GM12873 (cell line): Measurements from ENCODE around the gene MRPS18A.

Experiments
- CTCF ChIP-seq: IDR thresholded peaks from 2 replicates; pipeline ENCODE4 v1.5.1; 2012; ENCODE audit warnings: low read depth, mild to moderate bottlenecking, moderate library complexity, low read length, control low read depth; ENCODE audit not compliant: insufficient read depth; ENCODE audit errors: missing control alignments

MRPS18A gene

GRCh38 chr6:43687437-43688347, at the start of gene MRPS18A:
MRPS18A (minus strand) TSS chr6:43687791; CDS start chr6:43687779, 12 bp downstream.
- TF ChIP-seq CTCF: no peak

GRCh38 chr6:43736844-43737243, 49.3 kb upstream of the MRPS18A start:
- no peak for TF ChIP-seq CTCF

- no peak for TF ChIP-seq CTCF
Measured at GRCh38 chr6:43736211-43736786, 48.7 kb upstream of the MRPS18A start.

GRCh38 chr6:43735642-43736199, 48.1 kb upstream of the MRPS18A start:
- no peak for TF ChIP-seq CTCF

GRCh38 chr6:43734294-43734665, 46.7 kb upstream of the MRPS18A start:
- TF ChIP-seq CTCF: no peak

- no peak for TF ChIP-seq CTCF
Measured at GRCh38 chr6:43733471-43734293, 46.1 kb upstream of the MRPS18A start.
